ENCODE data around the gene GRK5.

DNA sequence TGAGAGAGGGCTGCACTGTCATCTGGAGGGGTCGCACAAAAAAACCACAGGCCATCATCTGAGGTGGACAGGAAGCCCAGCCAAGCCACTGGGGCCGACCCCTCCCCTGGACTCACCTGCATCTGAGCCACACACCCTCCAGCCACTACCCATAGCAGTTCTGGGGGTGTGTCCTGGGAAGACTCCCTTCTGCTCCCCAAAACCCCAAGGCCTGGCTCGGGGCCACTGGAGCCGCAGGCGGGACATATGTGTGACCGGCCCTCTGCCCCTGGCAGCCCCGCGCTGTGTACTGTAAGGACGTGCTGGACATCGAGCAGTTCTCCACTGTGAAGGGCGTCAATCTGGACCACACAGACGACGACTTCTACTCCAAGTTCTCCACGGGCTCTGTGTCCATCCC is 245.0 kb downstream of the GRK5 start:
- no peak for TF ChIP-seq POLR2A (IDR thresholded peaks at IDR 0.05)
- TF ChIP-seq, protein P1, sequence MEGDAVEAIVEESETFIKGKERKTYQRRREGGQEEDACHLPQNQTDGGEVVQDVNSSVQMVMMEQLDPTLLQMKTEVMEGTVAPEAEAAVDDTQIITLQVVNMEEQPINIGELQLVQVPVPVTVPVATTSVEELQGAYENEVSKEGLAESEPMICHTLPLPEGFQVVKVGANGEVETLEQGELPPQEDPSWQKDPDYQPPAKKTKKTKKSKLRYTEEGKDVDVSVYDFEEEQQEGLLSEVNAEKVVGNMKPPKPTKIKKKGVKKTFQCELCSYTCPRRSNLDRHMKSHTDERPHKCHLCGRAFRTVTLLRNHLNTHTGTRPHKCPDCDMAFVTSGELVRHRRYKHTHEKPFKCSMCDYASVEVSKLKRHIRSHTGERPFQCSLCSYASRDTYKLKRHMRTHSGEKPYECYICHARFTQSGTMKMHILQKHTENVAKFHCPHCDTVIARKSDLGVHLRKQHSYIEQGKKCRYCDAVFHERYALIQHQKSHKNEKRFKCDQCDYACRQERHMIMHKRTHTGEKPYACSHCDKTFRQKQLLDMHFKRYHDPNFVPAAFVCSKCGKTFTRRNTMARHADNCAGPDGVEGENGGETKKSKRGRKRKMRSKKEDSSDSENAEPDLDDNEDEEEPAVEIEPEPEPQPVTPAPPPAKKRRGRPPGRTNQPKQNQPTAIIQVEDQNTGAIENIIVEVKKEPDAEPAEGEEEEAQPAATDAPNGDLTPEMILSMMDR (IDR thresholded peaks at IDR 0.05) = no peak

Data from lower leg skin (tissue), 3 donors.